SK-N-SH treated with all-trans-retinoic acid at 6 μM for 48 hours (cell line): ENCODE results near the gene SLC37A1.

ENCODE experiments used
- ARNTL ChIP-seq: fragments of 450-650 bp; formaldehyde crosslinking; IDR thresholded peaks from 2 replicates; pipeline ENCODE4 v1.5.0; 2020; ENCODE audit warnings: low read depth, mild to moderate bottlenecking, moderate library complexity, borderline replicate concordance
- BACH2 ChIP-seq: fragments of 250-450 bp; sonication (Bioruptor Pico); IDR thresholded peaks from 2 replicates; pipeline ENCODE4 v1.9.0; 2021; ENCODE audit warnings: mild to moderate bottlenecking, borderline replicate concordance
- CREB5 ChIP-seq: fragments of 250-450 bp; sonication (Bioruptor Pico); IDR thresholded peaks from 2 replicates; pipeline ENCODE4 v1.5.1; 2020; ENCODE audit warnings: low read depth, mild to moderate bottlenecking, moderate library complexity
- PATZ1 ChIP-seq: fragments of 250-450 bp; sonication (Bioruptor Pico); IDR thresholded peaks from 2 replicates; pipeline ENCODE4 v1.8.0; 2020; ENCODE audit warnings: mild to moderate bottlenecking, moderate library complexity, borderline replicate concordance
- RARB ChIP-seq: fragments of 250-450 bp; sonication (Bioruptor Pico); IDR thresholded peaks from 2 replicates; pipeline ENCODE4 v1.8.0; 2021; ENCODE audit warnings: mild to moderate bottlenecking, moderate library complexity
- TCF4 ChIP-seq: fragments of 250-450 bp; sonication (Bioruptor Pico); IDR thresholded peaks from 2 replicates; pipeline ENCODE4 v1.8.0; 2021; ENCODE audit warnings: mild to moderate bottlenecking, moderate library complexity, borderline replicate concordance
- TOX ChIP-seq: fragments of 250-450 bp; sonication (Bioruptor Pico); IDR thresholded peaks from 2 replicates; pipeline ENCODE4 v1.8.0; 2021; ENCODE audit warnings: mild to moderate bottlenecking, moderate library complexity, borderline replicate concordance
- TSHZ2 ChIP-seq: fragments of 250-450 bp; sonication (Bioruptor Pico); IDR thresholded peaks from 2 replicates; pipeline ENCODE4 v1.5.0; 2020; ENCODE audit warnings: mild to moderate bottlenecking, moderate library complexity
- ZFP3 ChIP-seq: fragments of 250-450 bp; sonication (Bioruptor Pico); IDR thresholded peaks from 2 replicates; pipeline ENCODE4 v1.5.0; 2020; ENCODE audit warnings: mild to moderate bottlenecking, moderate library complexity
- ZNF565 ChIP-seq: fragments of 450-650 bp; formaldehyde crosslinking; conservative IDR thresholded peaks from 2 replicates; pipeline ENCODE4 v1.5.0; 2020; ENCODE audit warnings: low read depth, mild to moderate bottlenecking, moderate library complexity

GRCh38 chr21:42471206-42471605 lies 42.4 kb upstream of the SLC37A1 start:
- TF ChIP-seq TSHZ2 (CRISPR knock-in tag), result no peak
- no peak for TF ChIP-seq CREB5 (CRISPR knock-in tag)
- TF ChIP-seq ZFP3, result no peak
- no peak for TF ChIP-seq TOX (CRISPR knock-in tag)
- TF ChIP-seq ZNF565 (CRISPR knock-in tag), result no peak
- no peak for TF ChIP-seq ARNTL (CRISPR knock-in tag)
- TF ChIP-seq TCF4 (CRISPR knock-in tag), result no peak
- TF ChIP-seq RARB (CRISPR knock-in tag), result no peak
- TF ChIP-seq PATZ1, result no peak
- no peak for TF ChIP-seq BACH2
